GM12892 (cell line): ENCODE results near the gene CD3E.

ENCODE experiments used
- DNase-seq: peaks from one replicate; pipeline ENCODE4 v3.0.0; 2011; ENCODE audit not compliant: insufficient read length
- FAIRE-seq: peaks from 2 replicates; lab custom pipeline; 2011; peaks lifted over from hg19 to GRCh38; lab: Jason Lieb, UNC
- POLR2A ChIP-seq: IDR thresholded peaks from 2 replicates; pipeline ENCODE4 v1.6.1; 2011; ENCODE audit warnings: low read depth, low read length, control low read depth
- POLR2AphosphoS5 ChIP-seq: IDR thresholded peaks from 2 replicates; pipeline ENCODE4 v1.6.1; 2011; ENCODE audit warnings: low read depth, low read length, control low read depth
- TAF1 ChIP-seq: IDR thresholded peaks from 2 replicates; pipeline ENCODE4 v1.6.1; 2011; ENCODE audit warnings: low read depth, mild to moderate bottlenecking, control low read depth, low read length, borderline replicate concordance

The CD3E gene

GRCh38 chr11:118275176-118275575 lies 29.4 kb upstream of the CD3E start:
- no peak for DNase-seq
- TF ChIP-seq POLR2AphosphoS5 (no peak), POLR2A (no peak), TAF1 (no peak)
- no peak for FAIRE-seq

DNA sequence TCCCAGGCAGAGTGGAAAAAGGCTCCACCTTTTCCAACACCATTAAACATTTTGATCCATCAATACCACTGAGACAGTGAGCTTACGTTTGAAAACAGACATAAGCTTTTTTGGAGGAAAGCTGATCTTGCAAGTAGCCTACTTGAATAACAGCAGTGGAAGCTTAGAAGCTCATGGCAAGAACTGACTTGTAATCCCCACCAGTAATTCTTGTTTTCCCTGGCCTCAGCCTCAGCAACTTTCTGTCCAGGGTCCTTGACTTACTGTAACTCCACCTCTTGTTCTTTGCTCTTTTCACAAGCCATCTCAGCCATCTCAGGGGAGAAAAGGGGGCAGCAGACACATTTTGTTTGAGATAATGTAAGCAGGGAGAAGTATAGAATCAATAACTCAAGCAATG lies 28.1 kb upstream of the CD3E start:
- no peak for DNase-seq
- no peak for FAIRE-seq
- TF ChIP-seq TAF1 (no peak), POLR2A (no peak), POLR2AphosphoS5 (no peak)

DNA sequence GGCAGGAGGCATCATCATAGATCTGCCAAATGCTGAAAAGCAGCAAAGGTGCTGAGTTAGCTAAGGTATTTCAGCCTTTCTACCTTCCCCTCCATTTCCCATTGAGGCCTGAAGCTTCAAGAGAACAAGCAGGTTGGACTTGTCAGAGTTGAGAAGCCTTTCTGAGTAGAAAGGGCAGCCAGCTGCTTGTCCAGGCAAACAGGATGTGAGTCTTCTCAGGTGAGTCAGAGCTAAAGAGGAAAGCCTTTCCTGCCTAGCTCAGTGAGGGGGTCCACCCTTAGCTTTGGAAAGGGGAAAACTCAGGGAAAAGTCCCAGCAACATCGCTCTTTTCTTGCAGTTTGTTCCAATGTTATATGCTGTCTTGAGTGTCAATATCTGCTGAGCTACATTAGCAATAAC lies 27.2 kb upstream of the CD3E start:
- no peak for TF ChIP-seq POLR2AphosphoS5
- no peak for TF ChIP-seq POLR2A
- TF ChIP-seq TAF1, result no peak
- FAIRE-seq, result peak; percentile 87
- DNase-seq, result no peak

GRCh38 chr11:118281284-118281683 lies 23.2 kb upstream of the CD3E start:
- DNase-seq (no peak), FAIRE-seq (no peak)
- TF ChIP-seq POLR2AphosphoS5 (no peak), TAF1 (no peak), POLR2A (no peak)

- DNase-seq, result no peak
- TF ChIP-seq POLR2A (no peak), TAF1 (no peak), POLR2AphosphoS5 (no peak)
- FAIRE-seq, result peak; percentile 14
Measured at GRCh38 chr11:118282606-118283005, 21.9 kb upstream of the CD3E start.

- FAIRE-seq (peak; percentile 77), DNase-seq (no peak)
- no peak for TF ChIP-seq POLR2A
- no peak for TF ChIP-seq TAF1
- TF ChIP-seq POLR2AphosphoS5, result no peak
Measured at GRCh38 chr11:118283037-118283636, 21.4 kb upstream of the CD3E start.

GRCh38 chr11:118283756-118284350 lies 20.7 kb upstream of the CD3E start:
- no peak for FAIRE-seq
- TF ChIP-seq POLR2AphosphoS5, result no peak
- no peak for TF ChIP-seq TAF1
- no peak for TF ChIP-seq POLR2A
- no peak for DNase-seq

DNA sequence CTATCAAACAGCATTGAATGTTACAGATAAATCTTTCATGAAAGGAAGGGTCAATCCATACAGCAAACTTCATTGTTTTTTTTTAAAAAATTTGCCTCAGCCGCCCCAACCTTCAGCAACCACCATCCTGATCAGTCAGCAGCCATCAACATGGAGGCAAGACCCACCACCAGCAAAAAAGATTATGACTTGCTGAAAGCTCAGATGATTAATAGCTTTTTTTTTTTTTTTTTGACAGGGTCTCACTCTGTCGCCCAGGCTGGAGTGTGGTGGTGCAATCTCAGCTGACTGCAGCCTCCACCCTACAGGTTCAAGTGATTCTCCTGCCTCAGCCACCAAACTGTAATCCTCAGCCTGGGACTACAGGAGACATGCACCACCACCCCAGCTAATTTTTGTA lies 18.0 kb upstream of the CD3E start:
- DNase-seq (no peak), FAIRE-seq (no peak)
- no peak for TF ChIP-seq POLR2A
- TF ChIP-seq TAF1, result no peak
- no peak for TF ChIP-seq POLR2AphosphoS5

- no peak for FAIRE-seq
- no peak for DNase-seq
- TF ChIP-seq POLR2AphosphoS5 (no peak), TAF1 (no peak), POLR2A (no peak)
Measured at GRCh38 chr11:118287006-118287405, 17.5 kb upstream of the CD3E start.

- no peak for TF ChIP-seq POLR2AphosphoS5
- no peak for TF ChIP-seq POLR2A
- no peak for TF ChIP-seq TAF1
- DNase-seq (no peak), FAIRE-seq (no peak)
Measured at GRCh38 chr11:118289401-118289800, 15.1 kb upstream of the CD3E start.

GRCh38 chr11:118290923-118291322 lies 13.6 kb upstream of the CD3E start:
- DNase-seq, result no peak
- no peak for TF ChIP-seq TAF1
- TF ChIP-seq POLR2A, result no peak
- TF ChIP-seq POLR2AphosphoS5, result no peak
- FAIRE-seq, result peak; percentile 70

DNA sequence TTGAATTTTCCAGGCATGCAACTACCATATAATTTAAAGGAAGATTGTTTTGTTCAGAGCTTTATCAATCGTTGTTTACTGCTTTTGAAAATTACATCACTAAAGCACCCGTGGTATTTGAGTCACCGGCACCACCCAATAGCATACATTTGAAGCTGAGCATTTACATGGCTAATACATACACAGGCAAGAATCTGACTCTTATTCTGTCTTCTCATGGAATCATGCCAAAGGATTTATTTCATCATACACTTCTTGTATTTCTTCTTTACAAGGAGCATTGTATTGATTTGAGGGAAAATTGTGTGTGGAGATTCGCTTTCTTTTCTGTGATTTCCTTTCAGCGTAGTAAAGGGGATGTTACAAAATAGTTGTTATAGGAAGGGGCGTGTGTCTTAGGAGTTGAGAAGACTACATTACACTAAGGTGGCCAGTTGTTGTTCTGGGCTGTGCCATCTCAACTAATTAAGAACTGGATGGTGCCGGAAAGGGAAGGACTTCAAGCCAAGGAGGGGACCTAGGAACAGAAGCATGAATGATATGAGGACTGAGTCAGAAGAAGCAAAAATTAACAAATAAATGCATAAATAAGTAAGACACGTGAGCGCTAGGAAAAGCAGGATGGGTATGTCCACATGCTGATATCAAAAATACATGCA lies 12.9 kb upstream of the CD3E start:
- FAIRE-seq (no peak), DNase-seq (no peak)
- no peak for TF ChIP-seq TAF1
- TF ChIP-seq POLR2AphosphoS5, result no peak
- no peak for TF ChIP-seq POLR2A
